ENCODE results near the gene HMGXB4. TPM values are rescaled to one million over a fixed set of nuclear protein-coding genes. Genes with fewer than 3 reads are reported as not detected.
A peak's percentile ranks its signal among the peaks of the same experiment; 100 is the strongest.
"Not testable (repeated sequence)": the region's sequence is repeated elsewhere in the genome, so short reads cannot be mapped to it uniquely, and the experiment has no call there.

The HMGXB4 gene
- total RNA-seq: 14.8 and 19.5 TPM in 2 replicates

GRCh38 chr22:35257321-35258190, at the start of gene HMGXB4:
TSS of gene HMGXB4 (plus strand) at chr22:35257493. CDS start at chr22:35262391, 4,898 bp downstream.
- DNase-seq (ENCODE audit: low read depth): peak; percentile 65

- DNase-seq (ENCODE audit: low read depth): no peak
Measured at GRCh38 chr22:35208003-35208402, 49.3 kb upstream of the HMGXB4 start.

- DNase-seq (ENCODE audit: low read depth): no peak
Measured at GRCh38 chr22:35209203-35209602, 48.1 kb upstream of the HMGXB4 start.

- DNase-seq (ENCODE audit: low read depth): peak; percentile 75
Measured at GRCh38 chr22:35212009-35212408, 45.3 kb upstream of the HMGXB4 start.

GRCh38 chr22:35212996-35213395, 44.3 kb upstream of the HMGXB4 start:
- DNase-seq (ENCODE audit: low read depth): no peak

- DNase-seq (ENCODE audit: low read depth): no peak
Measured at GRCh38 chr22:35214968-35215367, 42.3 kb upstream of the HMGXB4 start.

- DNase-seq (ENCODE audit: low read depth): no peak
Measured at GRCh38 chr22:35215993-35216392, 41.3 kb upstream of the HMGXB4 start.

- no peak for DNase-seq (ENCODE audit: low read depth)
Measured at GRCh38 chr22:35217527-35217926, 39.8 kb upstream of the HMGXB4 start.

GRCh38 chr22:35218079-35218478, 39.2 kb upstream of the HMGXB4 start:
- DNase-seq (ENCODE audit: low read depth): peak; percentile 21

- peak; percentile 69 for DNase-seq (ENCODE audit: low read depth)
Measured at GRCh38 chr22:35219012-35219411, 38.3 kb upstream of the HMGXB4 start.

GRCh38 chr22:35220221-35220620, 37.1 kb upstream of the HMGXB4 start:
- DNase-seq (ENCODE audit: low read depth): no peak

- no peak for DNase-seq (ENCODE audit: low read depth)
Measured at GRCh38 chr22:35225010-35225409, 32.3 kb upstream of the HMGXB4 start.

- peak; percentile 16 for DNase-seq (ENCODE audit: low read depth)
Measured at GRCh38 chr22:35226958-35227647, 30.2 kb upstream of the HMGXB4 start.

- no peak for DNase-seq (ENCODE audit: low read depth)
Measured at GRCh38 chr22:35229865-35230264, 27.4 kb upstream of the HMGXB4 start.

- no peak for DNase-seq (ENCODE audit: low read depth)
Measured at GRCh38 chr22:35230417-35230816, 26.9 kb upstream of the HMGXB4 start.

GRCh38 chr22:35230839-35231584, 26.3 kb upstream of the HMGXB4 start:
- peak; percentile 15 for DNase-seq (ENCODE audit: low read depth)

- peak; percentile 73 for DNase-seq (ENCODE audit: low read depth)
Measured at GRCh38 chr22:35231585-35232084, 25.7 kb upstream of the HMGXB4 start.

- not testable (repeated sequence) for DNase-seq (ENCODE audit: low read depth)
Measured at GRCh38 chr22:35238749-35239148, 18.5 kb upstream of the HMGXB4 start.

- DNase-seq (ENCODE audit: low read depth): not testable (repeated sequence)
Measured at GRCh38 chr22:35244507-35244906, 12.8 kb upstream of the HMGXB4 start.

- DNase-seq (ENCODE audit: low read depth): no peak
Measured at GRCh38 chr22:35250156-35250555, 7.1 kb upstream of the HMGXB4 start.

GRCh38 chr22:35253946-35254345, 3.3 kb upstream of the HMGXB4 start:
- no peak for DNase-seq (ENCODE audit: low read depth)

- DNase-seq (ENCODE audit: low read depth): no peak
Measured at GRCh38 chr22:35257002-35257320, 332 bp upstream of the HMGXB4 start.

All from renal cortical epithelial cell (primary cell).